ENCODE data around the gene ZNF705A. TPM values are rescaled to one million over a fixed set of nuclear protein-coding genes. Genes with fewer than 3 reads are reported as not detected.
"Not testable (repeated sequence)": the region's sequence is repeated elsewhere in the genome, so short reads cannot be mapped to it uniquely, and the experiment has no call there.

Gene ZNF705A
- polyA plus RNA-seq, 3 donors = not detected

DNA sequence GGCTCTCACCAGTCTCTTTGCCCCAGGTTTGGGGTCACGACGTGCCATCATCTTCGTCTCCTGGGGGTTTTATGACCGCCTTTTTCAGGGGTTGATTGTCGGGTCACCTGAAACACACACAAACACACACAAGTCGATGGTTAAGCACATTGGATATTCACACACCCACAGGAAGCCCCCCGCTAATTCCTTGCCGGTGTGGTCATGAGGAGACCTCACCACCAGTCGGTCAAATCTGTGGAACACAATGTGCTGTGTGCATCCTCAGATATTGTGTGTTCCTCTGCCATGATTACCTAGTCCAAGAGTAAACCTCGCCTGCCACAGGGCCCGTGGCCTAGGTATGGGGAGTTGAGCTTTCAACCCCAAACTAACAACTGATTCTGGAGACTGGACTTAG lies 68.0 kb downstream of the ZNF705A start:
- not testable (repeated sequence) for H4K20me1 ChIP-seq (ENCODE audit: insufficient read depth, low read length); H3K9me3 ChIP-seq (replicated peaks in 1 of 2; ENCODE audit: control insufficient read depth in 1 of 2, insufficient read depth in 1 of 2, low read length in 2 of 2); H3K27me3 Mint-ChIP-seq (ENCODE audit: low read depth in 3 of 3); H3K36me3 ChIP-seq (replicated peaks in 1 of 2; ENCODE audit: control insufficient read depth in 1 of 2, insufficient read depth in 2 of 2, low read length in 2 of 2); DNase-seq; H3K4me3 ChIP-seq (replicated peaks in 1 of 3; ENCODE audit: low read depth in 2 of 3, low read length in 3 of 3); H3K36me3 Mint-ChIP-seq; H3K9me3 Mint-ChIP-seq; H3K27me3 ChIP-seq (ENCODE audit: control insufficient read depth in 2 of 2, insufficient read depth in 2 of 2, low read length in 2 of 2); H3K79me2 ChIP-seq (ENCODE audit: insufficient read depth, low read length); H3K4me3 Mint-ChIP-seq; H3K9ac ChIP-seq (ENCODE audit: insufficient read depth, low read length, poor library complexity, severe bottlenecking); H3K4me2 ChIP-seq (replicated peaks; ENCODE audit: extremely low read depth, low read length, poor library complexity, severe bottlenecking); H3K27ac Mint-ChIP-seq; H3K27ac ChIP-seq (ENCODE audit: low read depth in 1 of 2, low read length in 2 of 2); H2AFZ ChIP-seq (ENCODE audit: insufficient read depth, low read depth, low read length, poor library complexity, severe bottlenecking)
- H3K4me1 ChIP-seq (ENCODE audit: control insufficient read depth in 1 of 2, insufficient read depth in 2 of 2, low read length in 2 of 2) = peaks cover 5 to 14% of the 10 kb centered on the region in 2 donors
- intact Hi-C loops (cut with micrococcal nuclease) = loop anchor here (5.0 to 10.0 kb wide), 2 partner anchors 117 to 120 kb away; no protein-coding TSS in a partner anchor
- 95% methylated on average over 4 of the region's 11 CpGs for WGBS (ENCODE audit: insufficient coverage)
- H3K4me1 Mint-ChIP-seq = peaks cover 18% of the 10 kb centered on the region

DNA sequence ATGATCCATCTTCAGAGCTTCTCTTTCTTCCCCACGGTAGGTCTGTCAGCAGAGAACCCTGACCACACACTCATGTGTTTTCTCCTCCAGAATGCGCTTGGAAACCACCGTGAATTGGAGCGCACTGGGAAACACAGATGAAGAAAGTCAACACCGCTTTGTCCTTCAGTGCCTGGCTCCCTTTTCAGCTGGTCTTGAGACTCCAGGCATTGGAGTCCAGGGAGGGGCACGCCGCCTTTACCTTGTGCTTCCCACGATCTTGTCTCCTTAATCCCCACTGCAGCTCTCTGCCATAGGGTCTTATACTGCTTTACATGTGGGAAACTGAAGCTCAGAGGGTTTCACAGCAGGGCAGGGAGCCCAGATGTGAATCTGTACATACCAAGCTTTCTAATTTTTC lies 69.5 kb downstream of the ZNF705A start:
- Histone ChIP-seq H3K27me3 (ENCODE audit: control insufficient read depth in 2 of 2, insufficient read depth in 2 of 2, low read length in 2 of 2) (no peaks in the 10 kb centered on the region), H3K9me3 (replicated peaks in 1 of 2; ENCODE audit: control insufficient read depth in 1 of 2, insufficient read depth in 1 of 2, low read length in 2 of 2) (no peaks in the 10 kb centered on the region), H3K4me1 (ENCODE audit: control insufficient read depth in 1 of 2, insufficient read depth in 2 of 2, low read length in 2 of 2) (peaks cover 5 to 14% of the 10 kb centered on the region in 2 donors), H3K4me2 (replicated peaks; ENCODE audit: extremely low read depth, low read length, poor library complexity, severe bottlenecking) (no peak overlapping the region), H4K20me1 (ENCODE audit: insufficient read depth, low read length) (no peaks in the 10 kb centered on the region), H3K4me3 (replicated peaks in 1 of 3; ENCODE audit: low read depth in 2 of 3, low read length in 3 of 3) (no peak overlapping the region), H3K79me2 (ENCODE audit: insufficient read depth, low read length) (no peaks in the 10 kb centered on the region), H3K27ac (ENCODE audit: low read depth in 1 of 2, low read length in 2 of 2) (no peak overlapping the region), H2AFZ (ENCODE audit: insufficient read depth, low read depth, low read length, poor library complexity, severe bottlenecking) (no peak overlapping the region), H3K9ac (ENCODE audit: insufficient read depth, low read length, poor library complexity, severe bottlenecking) (no peak overlapping the region), H3K36me3 (replicated peaks in 1 of 2; ENCODE audit: control insufficient read depth in 1 of 2, insufficient read depth in 2 of 2, low read length in 2 of 2) (no peaks in the 10 kb centered on the region)
- H3K27me3 Mint-ChIP-seq (ENCODE audit: low read depth in 3 of 3) = peaks cover 0 to 3% (median 2%) of the 10 kb centered on the region in 3 donors
- no peak overlapping the region for H3K4me3 Mint-ChIP-seq
- peaks cover 0 to 9% (median 2%) of the 10 kb centered on the region in 7 donors for H3K9me3 Mint-ChIP-seq
- H3K4me1 Mint-ChIP-seq = peaks cover 20% of the 10 kb centered on the region
- TF ChIP-seq CTCF (IDR thresholded peaks at IDR 0.05) = no peak
- H3K36me3 Mint-ChIP-seq = no peaks in the 10 kb centered on the region
- peak overlapping the region in 1 of 7 donors; percentile 69 for H3K27ac Mint-ChIP-seq
- intact Hi-C loops (cut with micrococcal nuclease) = loop anchor here (5.0 to 10.0 kb wide), 2 partner anchors 119 to 122 kb away; no protein-coding TSS in a partner anchor
- DNase-seq = no peak
- 92% methylated on average over 8 of the region's 8 CpGs for WGBS (ENCODE audit: insufficient coverage)

- Histone ChIP-seq H2AFZ (ENCODE audit: insufficient read depth, low read depth, low read length, poor library complexity, severe bottlenecking) (peak within 1 kb of the TSS; percentile 87), H3K4me2 (replicated peaks; ENCODE audit: extremely low read depth, low read length, poor library complexity, severe bottlenecking) (peak within 1 kb of the TSS; percentile 74), H3K4me1 (ENCODE audit: control insufficient read depth in 1 of 2, insufficient read depth in 2 of 2, low read length in 2 of 2) (peaks cover 5 to 14% of the 10 kb centered on the region in 2 donors), H3K9ac (ENCODE audit: insufficient read depth, low read length, poor library complexity, severe bottlenecking) (peak within 1 kb of the TSS; percentile 45), H3K27ac (ENCODE audit: low read depth in 1 of 2, low read length in 2 of 2) (peak within 1 kb of the TSS in 1 of 2 donors; percentile 63), H3K4me3 (replicated peaks in 1 of 3; ENCODE audit: low read depth in 2 of 3, low read length in 3 of 3) (peak within 1 kb of the TSS; percentile 24 to 79 (median 44))
- not testable (repeated sequence) for H3K9me3 Mint-ChIP-seq; H3K36me3 ChIP-seq (replicated peaks in 1 of 2; ENCODE audit: control insufficient read depth in 1 of 2, insufficient read depth in 2 of 2, low read length in 2 of 2); H3K9me3 ChIP-seq (replicated peaks in 1 of 2; ENCODE audit: control insufficient read depth in 1 of 2, insufficient read depth in 1 of 2, low read length in 2 of 2); H3K79me2 ChIP-seq (ENCODE audit: insufficient read depth, low read length); H3K27me3 ChIP-seq (ENCODE audit: control insufficient read depth in 2 of 2, insufficient read depth in 2 of 2, low read length in 2 of 2); H3K36me3 Mint-ChIP-seq; H4K20me1 ChIP-seq (ENCODE audit: insufficient read depth, low read length); H3K27me3 Mint-ChIP-seq (ENCODE audit: low read depth in 3 of 3)
- Mint-ChIP-seq H3K4me3 (peak within 1 kb of the TSS; percentile 85 to 90), H3K4me1 (peaks cover 27% of the 10 kb centered on the region), H3K27ac (peak within 1 kb of the TSS; percentile 57 to 92 (median 81))
- 51% methylated on average over 21 of the region's 22 CpGs for WGBS (ENCODE audit: insufficient coverage)
- intact Hi-C loops (cut with micrococcal nuclease) = loop anchor here (5.0 to 10.0 kb wide), 2 partner anchors 120 to 122 kb away; no protein-coding TSS in a partner anchor
- DNase-seq = peak; percentile 33 to 72 (median 63)
Measured at GRCh38 chr12:8226992-8227731, 70.3 kb downstream of the ZNF705A start, which contains the start of gene FAM90A1. Gene FAM90A1, minus strand, starts transcription at chr12:8227618. Its CDS starts 2,786 bp downstream, at chr12:8224832.

DNA sequence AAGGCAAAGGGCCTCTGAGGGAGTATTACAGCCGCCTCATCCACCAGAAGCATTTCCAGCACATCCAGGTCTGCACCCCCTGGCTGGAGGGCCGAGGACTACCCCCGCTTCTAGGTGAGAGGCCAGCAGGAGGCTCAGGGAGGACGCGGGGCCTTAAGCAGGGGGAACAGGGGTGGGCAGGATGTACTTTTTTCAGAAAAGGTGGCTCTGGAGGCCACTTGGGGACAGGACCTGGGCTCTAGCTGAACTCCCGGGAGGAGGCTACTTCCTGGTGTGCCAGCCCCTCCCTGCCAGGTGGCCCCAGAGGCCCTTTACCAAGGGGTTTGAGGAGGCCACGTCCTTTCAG lies 70.9 kb downstream of the ZNF705A start:
- intact Hi-C loops (cut with micrococcal nuclease) = loop anchor here (5.0 to 10.0 kb wide), 2 partner anchors 120 to 123 kb away; no protein-coding TSS in a partner anchor
- Histone ChIP-seq H3K4me1 (ENCODE audit: control insufficient read depth in 1 of 2, insufficient read depth in 2 of 2, low read length in 2 of 2) (peaks cover 5 to 14% of the 10 kb centered on the region in 2 donors), H3K9ac (ENCODE audit: insufficient read depth, low read length, poor library complexity, severe bottlenecking) (peak overlapping the region; percentile 45), H3K4me2 (replicated peaks; ENCODE audit: extremely low read depth, low read length, poor library complexity, severe bottlenecking) (peak overlapping the region; percentile 74), H3K27ac (ENCODE audit: low read depth in 1 of 2, low read length in 2 of 2) (peak overlapping the region in 1 of 2 donors; percentile 63), H2AFZ (ENCODE audit: insufficient read depth, low read depth, low read length, poor library complexity, severe bottlenecking) (peak overlapping the region; percentile 87), H3K4me3 (replicated peaks in 1 of 3; ENCODE audit: low read depth in 2 of 3, low read length in 3 of 3) (peak overlapping the region; percentile 24 to 79 (median 44))
- H3K27me3 ChIP-seq (ENCODE audit: control insufficient read depth in 2 of 2, insufficient read depth in 2 of 2, low read length in 2 of 2); H3K9me3 ChIP-seq (replicated peaks in 1 of 2; ENCODE audit: control insufficient read depth in 1 of 2, insufficient read depth in 1 of 2, low read length in 2 of 2); H3K36me3 ChIP-seq (replicated peaks in 1 of 2; ENCODE audit: control insufficient read depth in 1 of 2, insufficient read depth in 2 of 2, low read length in 2 of 2); H3K79me2 ChIP-seq (ENCODE audit: insufficient read depth, low read length); DNase-seq; H3K9me3 Mint-ChIP-seq; H3K36me3 Mint-ChIP-seq; H4K20me1 ChIP-seq (ENCODE audit: insufficient read depth, low read length); H3K27me3 Mint-ChIP-seq (ENCODE audit: low read depth in 3 of 3): not testable (repeated sequence)
- Mint-ChIP-seq H3K4me3 (peak overlapping the region; percentile 85 to 90), H3K27ac (peak overlapping the region in 4 of 7 donors; percentile 73 to 84 (median 82)), H3K4me1 (peaks cover 27% of the 10 kb centered on the region)
- 57% methylated on average over 3 of the region's 7 CpGs for WGBS (ENCODE audit: insufficient coverage)
